Measurements from ENCODE around the gene ZNF580. TPM values are rescaled to one million over a fixed set of nuclear protein-coding genes. Genes with fewer than 3 reads are reported as not detected.
A peak's percentile ranks its signal among the peaks of the same experiment; 100 is the strongest.

ZNF580 gene
- total RNA-seq, 1 donor from 2014 or later: 79.8 TPM

DNA sequence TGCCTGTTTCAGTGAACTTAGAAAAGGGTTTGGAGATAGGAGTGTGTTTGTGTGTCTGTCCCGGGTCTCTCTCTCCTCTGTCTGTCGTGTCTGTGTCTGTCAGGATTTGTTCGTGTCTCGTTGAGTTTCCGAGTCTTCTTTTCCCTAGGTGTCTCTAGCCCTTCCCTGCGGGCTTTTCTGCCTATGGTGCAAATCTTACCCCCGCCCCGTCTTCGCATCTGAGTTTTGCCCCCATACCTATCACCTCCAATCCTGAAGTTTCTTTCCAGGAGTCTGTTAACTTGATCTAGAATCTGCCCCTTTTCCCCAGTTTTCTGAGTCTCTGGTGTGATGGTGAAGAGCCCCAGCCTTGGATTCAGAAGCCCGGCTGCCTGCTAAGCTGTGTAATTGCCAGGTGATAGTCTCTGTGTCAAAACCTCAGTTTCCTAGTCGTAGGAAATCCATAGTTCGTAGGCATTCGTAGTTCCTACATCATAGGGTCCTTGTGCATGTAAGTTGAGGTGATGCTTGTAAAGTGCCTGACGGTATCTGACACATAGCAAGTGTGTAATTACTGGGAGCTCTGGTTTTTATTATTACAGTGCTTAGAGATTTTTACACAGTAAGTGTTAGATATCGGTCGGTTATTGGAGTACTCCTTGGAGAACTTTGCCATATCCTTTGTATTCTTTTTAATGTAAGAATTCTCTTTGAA lies 35.0 kb downstream of the ZNF580 start:
- no peaks in the 10 kb centered on the region for H3K9me3 Mint-ChIP-seq (ENCODE audit: unreplicated experiment)
- H3K4me3 Mint-ChIP-seq (ENCODE audit: unreplicated experiment): peak overlapping the region; percentile 97
- TF ChIP-seq, protein P1, sequence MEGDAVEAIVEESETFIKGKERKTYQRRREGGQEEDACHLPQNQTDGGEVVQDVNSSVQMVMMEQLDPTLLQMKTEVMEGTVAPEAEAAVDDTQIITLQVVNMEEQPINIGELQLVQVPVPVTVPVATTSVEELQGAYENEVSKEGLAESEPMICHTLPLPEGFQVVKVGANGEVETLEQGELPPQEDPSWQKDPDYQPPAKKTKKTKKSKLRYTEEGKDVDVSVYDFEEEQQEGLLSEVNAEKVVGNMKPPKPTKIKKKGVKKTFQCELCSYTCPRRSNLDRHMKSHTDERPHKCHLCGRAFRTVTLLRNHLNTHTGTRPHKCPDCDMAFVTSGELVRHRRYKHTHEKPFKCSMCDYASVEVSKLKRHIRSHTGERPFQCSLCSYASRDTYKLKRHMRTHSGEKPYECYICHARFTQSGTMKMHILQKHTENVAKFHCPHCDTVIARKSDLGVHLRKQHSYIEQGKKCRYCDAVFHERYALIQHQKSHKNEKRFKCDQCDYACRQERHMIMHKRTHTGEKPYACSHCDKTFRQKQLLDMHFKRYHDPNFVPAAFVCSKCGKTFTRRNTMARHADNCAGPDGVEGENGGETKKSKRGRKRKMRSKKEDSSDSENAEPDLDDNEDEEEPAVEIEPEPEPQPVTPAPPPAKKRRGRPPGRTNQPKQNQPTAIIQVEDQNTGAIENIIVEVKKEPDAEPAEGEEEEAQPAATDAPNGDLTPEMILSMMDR (IDR thresholded peaks at IDR 0.05): no peak
- H3K27ac Mint-ChIP-seq (ENCODE audit: unreplicated experiment): peak overlapping the region; percentile 92
- no peak for DNase-seq (ENCODE audit: extremely low spot score, unreplicated experiment)
- H3K27me3 Mint-ChIP-seq (ENCODE audit: unreplicated experiment): no peaks in the 10 kb centered on the region
- H3K36me3 Mint-ChIP-seq (ENCODE audit: unreplicated experiment): peaks cover 15% of the 10 kb centered on the region
- H3K4me1 Mint-ChIP-seq (ENCODE audit: unreplicated experiment): peaks cover 41% of the 10 kb centered on the region

GRCh38 chr19:55676383-55676782 lies 35.6 kb downstream of the ZNF580 start:
- Mint-ChIP-seq H3K27ac (ENCODE audit: unreplicated experiment) (peak overlapping the region; percentile 35), H3K27me3 (ENCODE audit: unreplicated experiment) (no peaks in the 10 kb centered on the region), H3K9me3 (ENCODE audit: unreplicated experiment) (no peaks in the 10 kb centered on the region), H3K36me3 (ENCODE audit: unreplicated experiment) (peaks cover 15% of the 10 kb centered on the region), H3K4me1 (ENCODE audit: unreplicated experiment) (peaks cover 38% of the 10 kb centered on the region), H3K4me3 (ENCODE audit: unreplicated experiment) (peak overlapping the region; percentile 97)
- no peak for DNase-seq (ENCODE audit: extremely low spot score, unreplicated experiment)
- TF ChIP-seq, protein P1 (IDR thresholded peaks at IDR 0.05): no peak

- H3K9me3 Mint-ChIP-seq (ENCODE audit: unreplicated experiment): no peaks in the 10 kb centered on the region
- no peaks in the 10 kb centered on the region for H3K27me3 Mint-ChIP-seq (ENCODE audit: unreplicated experiment)
- TF ChIP-seq, protein P1 (IDR thresholded peaks at IDR 0.05): no peak
- H3K4me1 Mint-ChIP-seq (ENCODE audit: unreplicated experiment): peaks cover 35% of the 10 kb centered on the region
- H3K27ac Mint-ChIP-seq (ENCODE audit: unreplicated experiment): peak overlapping the region; percentile 5
- H3K4me3 Mint-ChIP-seq (ENCODE audit: unreplicated experiment): peak overlapping the region; percentile 97
- DNase-seq (ENCODE audit: extremely low spot score, unreplicated experiment): no peak
- H3K36me3 Mint-ChIP-seq (ENCODE audit: unreplicated experiment): peaks cover 15% of the 10 kb centered on the region
These were observed 36.2 kb downstream of the ZNF580 start for GRCh38 chr19:55676889-55677505.

GRCh38 chr19:55677572-55678028 lies 36.8 kb downstream of the ZNF580 start:
- Mint-ChIP-seq H3K27me3 (ENCODE audit: unreplicated experiment) (no peaks in the 10 kb centered on the region), H3K9me3 (ENCODE audit: unreplicated experiment) (no peaks in the 10 kb centered on the region), H3K36me3 (ENCODE audit: unreplicated experiment) (peaks cover 15% of the 10 kb centered on the region), H3K27ac (ENCODE audit: unreplicated experiment) (peak overlapping the region; percentile 63), H3K4me1 (ENCODE audit: unreplicated experiment) (peaks cover 32% of the 10 kb centered on the region), H3K4me3 (ENCODE audit: unreplicated experiment) (peak overlapping the region; percentile 38)
- TF ChIP-seq, protein P1 (IDR thresholded peaks at IDR 0.05): no peak
- no peak for DNase-seq (ENCODE audit: extremely low spot score, unreplicated experiment)

DNA sequence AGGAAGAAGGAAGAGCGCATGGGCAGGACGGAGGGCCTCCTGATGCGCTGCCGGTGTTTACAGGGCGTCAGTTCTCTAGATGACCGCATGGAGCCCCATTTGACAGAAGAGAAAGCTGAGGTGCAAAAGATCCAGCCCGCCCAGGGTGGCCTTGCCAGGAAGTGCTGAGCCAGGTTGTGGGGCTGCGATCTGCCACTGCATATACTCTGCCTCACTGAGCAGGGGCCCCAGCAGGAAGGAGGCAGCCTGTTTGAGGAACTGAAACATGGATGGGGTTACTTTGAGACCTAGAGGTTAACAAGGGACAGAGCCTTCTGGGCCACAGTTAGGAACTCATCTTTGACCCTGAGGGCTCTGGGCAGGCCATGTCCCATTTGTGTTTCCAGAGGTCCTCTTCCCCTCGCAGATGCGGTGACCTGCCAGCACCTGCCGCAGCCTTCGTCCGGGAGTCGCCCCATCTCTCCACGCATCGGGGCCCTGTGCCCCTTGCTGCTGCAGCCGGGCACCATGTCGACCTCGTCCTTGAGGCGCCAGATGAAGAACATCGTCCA lies 37.4 kb downstream of the ZNF580 start:
- TF ChIP-seq, protein P1 (IDR thresholded peaks at IDR 0.05): no peak
- no peak for DNase-seq (ENCODE audit: extremely low spot score, unreplicated experiment)
- Mint-ChIP-seq H3K4me1 (ENCODE audit: unreplicated experiment) (peaks cover 32% of the 10 kb centered on the region), H3K36me3 (ENCODE audit: unreplicated experiment) (peaks cover 15% of the 10 kb centered on the region), H3K4me3 (ENCODE audit: unreplicated experiment) (no peak overlapping the region), H3K9me3 (ENCODE audit: unreplicated experiment) (no peaks in the 10 kb centered on the region), H3K27me3 (ENCODE audit: unreplicated experiment) (no peaks in the 10 kb centered on the region), H3K27ac (ENCODE audit: unreplicated experiment) (peak overlapping the region; percentile 63)
